K562 (cell line): ENCODE results near the gene RTBDN. TPM values are rescaled to one million over a fixed set of nuclear protein-coding genes. Genes with fewer than 3 reads are reported as not detected.

Experiments used
- ATAC-seq: fragments of 200-7000 bp; cut with Tn5 transposase; 3 replicates; pipeline ENCODE4 v1.9.1; 2020; ENCODE audit warnings: moderate library complexity
- BruUV-seq: library from RNA; stranded (reverse); fragments of 400-500 nt; replicated peaks from 2 replicates; lab custom pipeline; 2021; lab: Mats Ljungman, UMichigan
- CTCF ChIA-PET: fragments of 300-600 bp; formaldehyde crosslinking; extraction: SDS; loops from one replicate; lab custom pipeline; 2021; ENCODE audit warnings: low intra/inter-chr PET ratio; lab: Yijun Ruan, JAX
- POLR2A ChIA-PET: fragments of 300-600, 350-650 bp; sonication (Branson Sonifier 250); formaldehyde crosslinking; extraction: SDS; loops from one replicate; lab custom pipeline; 2021; ENCODE audit warnings: antibody characterized with exemption, inconsistent platforms; lab: Yijun Ruan, JAX
- DNase-seq, 4 experiments: peaks; one replicate each; pipeline versions ENCODE4 v3.0.0 to v3.0.0-alpha.2; 2011 to 2018; ENCODE audit warnings: low spot score in 3 of 4, mixed read lengths in 3 of 4; ENCODE audit errors: extremely low read depth in 1 of 4
- FAIRE-seq: peaks from 2 replicates; lab custom pipeline; 2011; peaks lifted over from hg19 to GRCh38; lab: Jason Lieb, UNC
- H2AFZ ChIP-seq: 2 replicates; pipeline ENCODE4 v1.6.0; 2011; ENCODE audit warnings: low read depth, low read length, control low read depth, inconsistent platforms
- H3K27ac ChIP-seq: fragments of 200-600 bp; 3 replicates; pipeline ENCODE4 v1.8.0; 2011; ENCODE audit warnings: low read depth, mild to moderate bottlenecking, control low read depth, inconsistent platforms, low read length, moderate library complexity, mixed read lengths; ENCODE audit errors: extremely low read depth
- H3K27me3 ChIP-seq, 2 experiments: fragments of 300-600 bp in 1 of 2; 2 replicates in 1 of 2; 3 replicates in 1 of 2; pipeline versions ENCODE4 v1.6.0 to v1.8.0; 2011; ENCODE audit warnings: inconsistent platforms in 2 of 2, low read length in 2 of 2, mild to moderate bottlenecking in 1 of 2, mixed read lengths in 1 of 2, moderate library complexity in 1 of 2; ENCODE audit not compliant: control insufficient read depth in 2 of 2, insufficient read depth in 2 of 2
- H3K36me3 ChIP-seq: fragments of 300-600 bp; 3 replicates; pipeline ENCODE4 v1.8.0; 2011; ENCODE audit warnings: mild to moderate bottlenecking, low read length, inconsistent platforms; ENCODE audit not compliant: control insufficient read depth, insufficient read depth
- H3K4me1 ChIP-seq, 2 experiments: fragments of 200-600 bp in 1 of 2; replicated peaks in 1 of 2; 2 replicates in 1 of 2; 3 replicates in 1 of 2; pipeline versions ENCODE4 v1.5.1 to v1.8.0; 2011; ENCODE audit warnings: inconsistent platforms in 2 of 2, low read length in 2 of 2, mild to moderate bottlenecking in 1 of 2, mixed read lengths in 1 of 2, moderate library complexity in 1 of 2; ENCODE audit not compliant: control insufficient read depth in 2 of 2, insufficient read depth in 2 of 2
- H3K4me2 ChIP-seq: 2 replicates; pipeline ENCODE4 v1.6.1; 2011; ENCODE audit warnings: low read length, control low read depth, inconsistent platforms, mixed read lengths; ENCODE audit not compliant: insufficient read depth
- H3K4me3 ChIP-seq: fragments of 200-600 bp; sonication (generic), shearing (Covaris generic); 2 replicates; pipeline ENCODE4 v1.5.1; 2016; ENCODE audit warnings: control low read depth, inconsistent platforms
- H3K79me2 ChIP-seq: fragments of 200-600 bp; 3 replicates; pipeline ENCODE4 v1.8.0; 2011; ENCODE audit warnings: low read length, inconsistent platforms; ENCODE audit not compliant: control insufficient read depth, insufficient read depth
- H3K9ac ChIP-seq, 2 experiments: 2 replicates each; pipeline versions ENCODE4 v1.6.0 to v1.6.1; 2011; ENCODE audit warnings: low read depth in 2 of 2, low read length in 2 of 2, control low read depth in 1 of 2, inconsistent platforms in 1 of 2, mild to moderate bottlenecking in 1 of 2, mixed read lengths in 1 of 2; ENCODE audit not compliant: insufficient read depth in 1 of 2
- H3K9me1 ChIP-seq: one replicate; pipeline ENCODE4 v1.6.0; 2011; ENCODE audit warnings: inconsistent platforms, mild to moderate bottlenecking, low read length, moderate library complexity; ENCODE audit not compliant: control insufficient read depth, insufficient read depth
- H3K9me3 ChIP-seq: replicated peaks from 2 replicates; pipeline ENCODE4 v1.5.1; 2011; ENCODE audit warnings: low read depth, low read length, inconsistent platforms; ENCODE audit not compliant: control insufficient read depth, insufficient read depth
- H4K20me1 ChIP-seq: replicated peaks from 2 replicates; pipeline ENCODE4 v1.6.1; 2011; ENCODE audit warnings: low read length, inconsistent platforms, mixed read lengths; ENCODE audit not compliant: control insufficient read depth, insufficient read depth
- CBX1 ChIP-seq: sonication (generic); IDR thresholded peaks from 2 replicates; pipeline ENCODE4 v1.6.1; 2016; ENCODE audit warnings: antibody characterized with exemption, low read depth, mild to moderate bottlenecking
- CHD2 ChIP-seq: IDR thresholded peaks from 2 replicates; pipeline ENCODE4 v1.6.1; 2011; ENCODE audit warnings: low read depth, low read length
- E2F6 ChIP-seq, 2 experiments: IDR thresholded peaks; 2 replicates each; pipeline ENCODE4 v1.6.1; 2011; ENCODE audit warnings: borderline replicate concordance in 1 of 2, control low read depth in 1 of 2, low read depth in 1 of 2, low read length in 1 of 2, mild to moderate bottlenecking in 1 of 2, mixed read lengths in 1 of 2, moderate library complexity in 1 of 2; ENCODE audit not compliant: insufficient read depth in 1 of 2, insufficient read length in 1 of 2, poor library complexity in 1 of 2, severe bottlenecking in 1 of 2; ENCODE audit errors: extremely low read depth in 1 of 2
- ELF4 ChIP-seq: fragments of 450-650 bp; formaldehyde crosslinking; IDR thresholded peaks from 2 replicates; pipeline ENCODE4 v1.4.0; 2022; ENCODE audit warnings: missing genetic modification characterization
- IFI16 ChIP-seq: fragments of 250-450 bp; sonication (Bioruptor Pico); IDR thresholded peaks from 2 replicates; pipeline ENCODE4 v2.1.2; 2022; ENCODE audit warnings: mild to moderate bottlenecking, inconsistent platforms
- JUN ChIP-seq, 2 experiments: sonication (generic) in 1 of 2; formaldehyde crosslinking in 1 of 2; IDR thresholded peaks; 2 replicates each; pipeline versions ENCODE4 v1.6.1 to v1.8.0; 2012 to 2022; ENCODE audit warnings: borderline replicate concordance in 2 of 2, mild to moderate bottlenecking in 2 of 2, improper control_type of control experiment in 1 of 2, low read depth in 1 of 2, low read length in 1 of 2, missing genetic modification reagents in 1 of 2
- RBM14 ChIP-seq: fragments of 200-400 bp; formaldehyde crosslinking; IDR thresholded peaks from 2 replicates; pipeline ENCODE4 v1.6.1; 2018; ENCODE audit warnings: low read depth, mild to moderate bottlenecking, low read length, moderate library complexity, borderline replicate concordance; ENCODE audit not compliant: insufficient read depth
- SMAD3 ChIP-seq: fragments of 450-650 bp; formaldehyde crosslinking; conservative IDR thresholded peaks from 2 replicates; pipeline ENCODE4 v1.4.0; 2020; ENCODE audit warnings: mild to moderate bottlenecking
- SP2 ChIP-seq: IDR thresholded peaks from 2 replicates; pipeline ENCODE4 v1.6.1; 2011; ENCODE audit warnings: mild to moderate bottlenecking, low read depth, low read length, moderate library complexity; ENCODE audit not compliant: poor library complexity, severe bottlenecking; ENCODE audit errors: extremely low read depth
- SRSF1 ChIP-seq: fragments of 200-400 bp; formaldehyde crosslinking; IDR thresholded peaks from 2 replicates; pipeline ENCODE4 v1.6.1; 2017; ENCODE audit warnings: mild to moderate bottlenecking, low read depth, low read length, moderate library complexity
- TRIM24 ChIP-seq, 2 experiments: fragments of 450-650 bp; IDR thresholded peaks; 2 replicates each; pipeline ENCODE4 v1.6.1; 2016
- ZNF263 ChIP-seq: sonication (generic); formaldehyde crosslinking; IDR thresholded peaks from 2 replicates; pipeline ENCODE4 v1.8.0; 2022; ENCODE audit warnings: mild to moderate bottlenecking, missing genetic modification reagents, borderline replicate concordance
- ZNF347 ChIP-seq: fragments of 450-650 bp; formaldehyde crosslinking; IDR thresholded peaks from 2 replicates; pipeline ENCODE4 v1.4.0; 2020; ENCODE audit warnings: low read depth, mild to moderate bottlenecking, moderate library complexity
- ZNF384 ChIP-seq: IDR thresholded peaks from 2 replicates; pipeline ENCODE4 v1.6.1; 2012; ENCODE audit warnings: low read depth, low read length, improper control_type of control experiment
- WGBS: fragments of 100-300 bp; shearing (Covaris generic); methylation state at CpG from one replicate; pipeline ENCODE4 v1.1.6; 2016; ENCODE audit warnings: low coverage, mixed read lengths; ENCODE audit not compliant: insufficient coverage; ENCODE audit errors: missing lambda C conversion rate; 5-methylcytosine and 5-hydroxymethylcytosine counted together
- in situ Hi-C: fragments of 300-500 bp; cut with MboI; formaldehyde crosslinking; loops from 4 replicates; pipeline ENCODE4 v1.15.0; 2018; ENCODE audit warnings: inconsistent platforms, mixed read lengths
- intact Hi-C: fragments of 100-400 bp; cut with micrococcal nuclease; formaldehyde crosslinking; loops from 2 replicates; pipeline ENCODE4 v1.14.2; 2022
- polyA plus RNA-seq, 8 experiments: library from polyadenylated mRNA; depleted of rRNA in 4 of 8; stranded (reverse) in 5 of 8; unstranded in 3 of 8; fragments of >200 nt; fragmentation: Nextera tagmentation in 2 of 8; fragmentation: Illumina TruSeq in 1 of 8; extraction: Ambion mirVana in 2 of 8; extraction: Trizol in 1 of 8; gene quantifications; 2 replicates each; pipeline versions ENCODE4 v1.2.1 to v1.2.3, GENCODE V29; 2011 to 2014; ENCODE audit warnings: inconsistent platforms in 1 of 8, missing spikeins in 1 of 8
- total RNA-seq, 7 experiments: library from RNA; depleted of rRNA in 6 of 7; stranded (reverse); fragments of >200 nt in 6 of 7; fragmentation: Illumina TruSeq in 2 of 7; extraction: Trizol in 2 of 7; gene quantifications; 2 replicates each; pipeline versions ENCODE4 v1.2.1 to v1.2.3, GENCODE V29; 2011 to 2021; ENCODE audit warnings: low replicate concordance in 1 of 7

RTBDN gene
- total and polyA plus RNA-seq, 9 of the 15 experiments (the other 6 are each of a cell fraction or from before 2014, with no cell fraction given): 0.20 to 2.3 (median 0.72) TPM; not detected in 1

GRCh38 chr19:12834976-12835757 is 788 bp upstream of the RTBDN start:
- Histone ChIP-seq H3K79me2 (peaks cover 9% of the 10 kb centered on the region; the same call in 2 of the 3 replicates), H3K4me1 (peaks cover 41 to 61% of the 10 kb centered on the region in 2 experiments), H3K36me3 (peaks cover 2% of the 10 kb centered on the region; the same call in 1 of the 3 replicates), H3K4me3 (no peak overlapping the region), H3K9me1 (no peaks in the 10 kb centered on the region), H2AFZ (peak overlapping the region; percentile 73), H3K27ac (no peak overlapping the region), H3K4me2 (peak overlapping the region; percentile 26), H3K9me3 (no peaks in the 10 kb centered on the region), H3K27me3 (no peaks in the 10 kb centered on the region; a peak in 1 of 5 replicates), H4K20me1 (peaks cover 17% of the 10 kb centered on the region), H3K9ac (peak overlapping the region in 1 of 2 experiments; percentile 90; a peak in 2 of 4 replicates)
- peak; percentile 79 to 85 (median 82) for DNase-seq
- peak; percentile 57 for ATAC-seq
- in situ Hi-C loops (no loop called here), intact Hi-C loops (loop anchor here (5.0 kb wide), 1 partner anchor 52 kb away; the partner anchor contains the start of gene KLF1)
- CTCF ChIA-PET: no interaction called here
- peak; percentile 26 for FAIRE-seq
- POLR2A ChIA-PET: interaction anchor here (0.6 to 1.2 kb wide), 2 partner anchors 10 to 19 kb away, joined by 3 to 4 read pairs; no protein-coding TSS in a partner anchor
- 10% methylated on average over 30 of the region's 39 CpGs for WGBS
- no TSS peak for BruUV-seq
- TF ChIP-seq CBX1 (no peak), CHD2 (peak; percentile 78), RBM14 (no peak), JUN (IDR thresholded peaks at IDR 0.05; ENCODE audit: borderline replicate concordance, low read depth, low read length) (no peak), JUN (CRISPR knock-in tag; IDR thresholded peaks at IDR 0.05; ENCODE audit: borderline replicate concordance) (no peak), IFI16 (CRISPR knock-in tag) (no peak), SP2 (no peak), E2F6 (IDR thresholded peaks at IDR 0.05; ENCODE audit: borderline replicate concordance in 1 of 2, extremely low read depth in 1 of 2, insufficient read depth in 1 of 2, insufficient read length in 1 of 2, low read depth in 1 of 2, low read length in 1 of 2, poor library complexity in 1 of 2, severe bottlenecking in 1 of 2) (peak; percentile 29 to 40), TRIM24 (IDR thresholded peaks at IDR 0.05) (peak in 1 of 2 experiments; percentile 83; a peak in 2 of 4 replicates), SRSF1 (no peak), ELF4 (CRISPR knock-in tag) (no peak), ZNF347 (CRISPR knock-in tag) (no peak), ZNF263 (CRISPR knock-in tag) (peak; percentile 62), ZNF384 (peak; percentile 49; the same call in 1 of the 2 replicates), SMAD3 (CRISPR knock-in tag) (no peak)
